ENCODE data around the gene PHC2. TPM values are rescaled to one million over a fixed set of nuclear protein-coding genes. Genes with fewer than 3 reads are reported as not detected.

Gene PHC2
- total and polyA plus RNA-seq, 2 of the 13 experiments (the other 11 are each of a cell fraction or from before 2014, with no cell fraction given), result 52.5 to 84.9 TPM

DNA sequence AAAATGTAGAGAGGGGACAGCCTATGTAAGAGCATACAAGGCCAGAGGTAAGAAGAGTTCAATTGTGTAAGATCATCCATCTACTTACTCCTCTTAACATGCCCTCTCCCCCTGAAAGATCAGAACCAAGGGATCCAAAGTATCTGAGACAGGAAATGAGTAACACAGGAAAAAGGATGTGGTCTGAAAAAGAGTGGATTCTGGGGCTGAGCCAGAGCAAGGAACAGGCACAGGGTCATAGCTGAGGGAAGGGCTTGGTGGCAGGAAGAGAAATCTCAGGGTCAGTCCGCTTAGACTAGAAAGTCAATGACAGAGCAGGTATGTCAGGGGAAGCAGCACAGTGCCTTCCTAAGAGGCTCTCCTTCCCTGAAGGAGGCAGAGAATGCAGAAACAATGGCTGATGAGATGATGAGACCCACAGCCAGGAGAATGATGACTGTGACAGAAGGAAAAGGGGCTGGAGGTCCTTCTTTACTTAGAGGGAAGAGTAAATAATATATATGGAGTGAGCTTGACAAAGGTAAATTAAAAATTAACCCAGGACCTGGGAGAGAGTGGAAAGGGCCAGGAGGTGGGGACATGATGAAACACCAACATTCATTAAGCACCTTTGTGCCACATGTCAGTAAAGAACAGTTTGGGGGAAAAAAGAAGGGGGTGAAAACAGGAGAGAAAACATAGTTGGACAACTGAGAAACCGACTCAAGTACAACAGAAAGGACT, 83.8 kb downstream of the PHC2 start (continued):
- TF ChIP-seq, protein P1, sequence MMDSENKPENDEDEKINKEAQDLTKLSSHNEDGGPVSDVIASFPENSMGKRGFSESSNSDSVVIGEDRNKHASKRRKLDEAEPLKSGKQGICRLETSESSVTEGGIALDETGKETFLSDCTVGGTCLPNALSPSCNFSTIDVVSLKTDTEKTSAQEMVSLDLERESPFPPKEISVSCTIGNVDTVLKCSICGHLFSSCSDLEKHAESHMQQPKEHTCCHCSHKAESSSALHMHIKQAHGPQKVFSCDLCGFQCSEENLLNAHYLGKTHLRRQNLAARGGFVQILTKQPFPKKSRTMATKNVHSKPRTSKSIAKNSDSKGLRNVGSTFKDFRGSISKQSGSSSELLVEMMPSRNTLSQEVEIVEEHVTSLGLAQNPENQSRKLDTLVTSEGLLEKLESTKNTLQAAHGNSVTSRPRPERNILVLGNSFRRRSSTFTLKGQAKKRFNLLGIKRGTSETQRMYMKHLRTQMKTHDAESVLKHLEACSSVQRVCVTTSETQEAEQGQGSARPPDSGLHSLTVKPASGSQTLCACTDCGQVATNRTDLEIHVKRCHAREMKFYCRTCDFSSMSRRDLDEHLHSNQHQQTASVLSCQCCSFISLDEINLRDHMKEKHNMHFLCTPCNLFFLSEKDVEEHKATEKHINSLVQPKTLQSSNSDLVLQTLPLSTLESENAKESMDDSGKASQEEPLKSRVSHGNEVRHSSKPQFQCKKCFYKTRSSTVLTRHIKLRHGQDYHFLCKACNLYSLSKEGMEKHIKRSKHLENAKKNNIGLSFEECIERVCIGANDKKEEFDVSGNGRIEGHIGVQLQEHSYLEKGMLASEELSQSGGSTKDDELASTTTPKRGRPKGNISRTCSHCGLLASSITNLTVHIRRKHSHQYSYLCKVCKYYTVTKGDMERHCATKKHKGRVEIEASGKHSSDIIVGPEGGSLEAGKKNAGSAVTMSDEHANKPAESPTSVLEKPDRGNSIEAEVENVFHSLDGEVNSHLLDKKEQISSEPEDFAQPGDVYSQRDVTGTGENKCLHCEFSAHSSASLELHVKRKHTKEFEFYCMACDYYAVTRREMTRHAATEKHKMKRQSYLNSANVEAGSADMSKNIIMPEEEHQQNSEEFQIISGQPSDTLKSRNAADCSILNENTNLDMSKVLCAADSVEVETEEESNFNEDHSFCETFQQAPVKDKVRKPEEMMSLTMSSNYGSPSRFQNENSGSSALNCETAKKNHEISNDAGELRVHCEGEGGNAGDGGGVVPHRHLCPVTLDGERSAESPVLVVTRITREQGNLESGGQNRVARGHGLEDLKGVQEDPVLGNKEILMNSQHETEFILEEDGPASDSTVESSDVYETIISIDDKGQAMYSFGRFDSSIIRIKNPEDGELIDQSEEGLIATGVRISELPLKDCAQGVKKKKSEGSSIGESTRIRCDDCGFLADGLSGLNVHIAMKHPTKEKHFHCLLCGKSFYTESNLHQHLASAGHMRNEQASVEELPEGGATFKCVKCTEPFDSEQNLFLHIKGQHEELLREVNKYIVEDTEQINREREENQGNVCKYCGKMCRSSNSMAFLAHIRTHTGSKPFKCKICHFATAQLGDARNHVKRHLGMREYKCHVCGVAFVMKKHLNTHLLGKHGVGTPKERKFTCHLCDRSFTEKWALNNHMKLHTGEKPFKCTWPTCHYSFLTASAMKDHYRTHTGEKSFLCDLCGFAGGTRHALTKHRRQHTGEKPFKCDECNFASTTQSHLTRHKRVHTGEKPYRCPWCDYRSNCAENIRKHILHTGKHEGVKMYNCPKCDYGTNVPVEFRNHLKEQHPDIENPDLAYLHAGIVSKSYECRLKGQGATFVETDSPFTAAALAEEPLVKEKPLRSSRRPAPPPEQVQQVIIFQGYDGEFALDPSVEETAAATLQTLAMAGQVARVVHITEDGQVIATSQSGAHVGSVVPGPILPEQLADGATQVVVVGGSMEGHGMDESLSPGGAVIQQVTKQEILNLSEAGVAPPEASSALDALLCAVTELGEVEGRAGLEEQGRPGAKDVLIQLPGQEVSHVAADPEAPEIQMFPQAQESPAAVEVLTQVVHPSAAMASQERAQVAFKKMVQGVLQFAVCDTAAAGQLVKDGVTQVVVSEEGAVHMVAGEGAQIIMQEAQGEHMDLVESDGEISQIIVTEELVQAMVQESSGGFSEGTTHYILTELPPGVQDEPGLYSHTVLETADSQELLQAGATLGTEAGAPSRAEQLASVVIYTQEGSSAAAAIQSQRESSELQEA (CRISPR knock-in tag; IDR thresholded peaks at IDR 0.05; ENCODE audit: not compliant biosample characterization), result no peak
- peak; percentile 62; the same call in 1 of the 2 replicates for TF ChIP-seq CEBPB (IDR thresholded peaks at IDR 0.05; ENCODE audit: borderline replicate concordance, low read depth, low read length)
- TF ChIP-seq ISL2 (CRISPR knock-in tag; IDR thresholded peaks at IDR 0.05), result peak; percentile 45; the same call in 1 of the 2 replicates
- no peak for TF ChIP-seq ZNF136 (CRISPR knock-in tag; IDR thresholded peaks at IDR 0.05; ENCODE audit: low read depth)
- TF ChIP-seq ELF1 (CRISPR knock-in tag; IDR thresholded peaks at IDR 0.05), result peak; percentile 43; the same call in 1 of the 2 replicates
- no peak for TF ChIP-seq KDM2A (CRISPR knock-in tag; IDR thresholded peaks at IDR 0.05; ENCODE audit: borderline replicate concordance, low read depth)
- no peak for TF ChIP-seq NFKB2 (CRISPR knock-in tag; IDR thresholded peaks at IDR 0.05; ENCODE audit: borderline replicate concordance)
- TF ChIP-seq, protein P2, sequence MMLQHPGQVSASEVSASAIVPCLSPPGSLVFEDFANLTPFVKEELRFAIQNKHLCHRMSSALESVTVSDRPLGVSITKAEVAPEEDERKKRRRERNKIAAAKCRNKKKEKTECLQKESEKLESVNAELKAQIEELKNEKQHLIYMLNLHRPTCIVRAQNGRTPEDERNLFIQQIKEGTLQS (CRISPR knock-in tag; IDR thresholded peaks at IDR 0.05), result peak; percentile 52
- no peak for TF ChIP-seq POLR2AphosphoS2 (IDR thresholded peaks at IDR 0.05; ENCODE audit: low read depth, low read length)
- no peak for TF ChIP-seq U2AF2 (IDR thresholded peaks at IDR 0.05; ENCODE audit: low read depth, low read length)
- peak; percentile 75 for TF ChIP-seq RXRB (CRISPR knock-in tag; IDR thresholded peaks at IDR 0.05; ENCODE audit: borderline replicate concordance)
- peak; percentile 68 for TF ChIP-seq ZEB1 (IDR thresholded peaks at IDR 0.05; ENCODE audit: insufficient replicate concordance, low read depth)
- TF ChIP-seq, protein P3, sequence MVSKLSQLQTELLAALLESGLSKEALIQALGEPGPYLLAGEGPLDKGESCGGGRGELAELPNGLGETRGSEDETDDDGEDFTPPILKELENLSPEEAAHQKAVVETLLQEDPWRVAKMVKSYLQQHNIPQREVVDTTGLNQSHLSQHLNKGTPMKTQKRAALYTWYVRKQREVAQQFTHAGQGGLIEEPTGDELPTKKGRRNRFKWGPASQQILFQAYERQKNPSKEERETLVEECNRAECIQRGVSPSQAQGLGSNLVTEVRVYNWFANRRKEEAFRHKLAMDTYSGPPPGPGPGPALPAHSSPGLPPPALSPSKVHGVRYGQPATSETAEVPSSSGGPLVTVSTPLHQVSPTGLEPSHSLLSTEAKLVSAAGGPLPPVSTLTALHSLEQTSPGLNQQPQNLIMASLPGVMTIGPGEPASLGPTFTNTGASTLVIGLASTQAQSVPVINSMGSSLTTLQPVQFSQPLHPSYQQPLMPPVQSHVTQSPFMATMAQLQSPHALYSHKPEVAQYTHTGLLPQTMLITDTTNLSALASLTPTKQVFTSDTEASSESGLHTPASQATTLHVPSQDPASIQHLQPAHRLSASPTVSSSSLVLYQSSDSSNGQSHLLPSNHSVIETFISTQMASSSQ (IDR thresholded peaks at IDR 0.05; ENCODE audit: low read depth), result peak; percentile 92
- TF ChIP-seq, protein P3 (CRISPR knock-in tag; IDR thresholded peaks at IDR 0.05; ENCODE audit: borderline replicate concordance), result peak; percentile 95
- no peak for TF ChIP-seq ZNF761 (CRISPR knock-in tag; conservative IDR thresholded peaks at IDR 0.05)
- no peak for TF ChIP-seq ZNF33A (CRISPR knock-in tag; IDR thresholded peaks at IDR 0.05; ENCODE audit: borderline replicate concordance)
- TF ChIP-seq KLF15 (CRISPR knock-in tag; IDR thresholded peaks at IDR 0.05; ENCODE audit: borderline replicate concordance), result no peak

Data from HepG2 (cell line).